Body of pancreas (tissue), 4 donors: Measurements from ENCODE around the gene TAS2R60. TPM values are rescaled to one million over a fixed set of nuclear protein-coding genes. Genes with fewer than 3 reads are reported as not detected.

Source experiments
- ATAC-seq: fragments of 150-250 bp; one replicate; pipeline ENCODE4 v1.9.1; 2016
- DNase-seq, 4 donors: peaks; one replicate each; pipeline ENCODE4 v3.0.0-alpha.2; 2019
- H3K27ac ChIP-seq, 4 donors: fragments of 200-600 bp; sonication (generic); 1 replicate in 3 of 4; 2 replicates in 1 of 4; pipeline versions ENCODE4 v1.5.1 to v1.6.1; 2016 to 2019; ENCODE audit warnings: mild to moderate bottlenecking in 1 of 4, mixed read lengths in 1 of 4, moderate library complexity in 1 of 4
- H3K27me3 ChIP-seq, 2 donors: fragments of 200-600 bp; sonication (generic); one replicate each; pipeline ENCODE4 v1.6.0; 2016; ENCODE audit warnings: mild to moderate bottlenecking in 1 of 2
- H3K36me3 ChIP-seq, 2 donors: fragments of 200-600 bp; sonication (generic); replicated peaks in 1 of 2; 2 replicates each; pipeline ENCODE4 v1.5.1; 2016; ENCODE audit warnings: low read depth in 2 of 2; ENCODE audit not compliant: insufficient read depth in 1 of 2
- H3K4me1 ChIP-seq: fragments of 200-600 bp; sonication (generic); one replicate; pipeline ENCODE4 v1.6.0; 2016
- H3K4me3 ChIP-seq, 2 donors: fragments of 200-600 bp; sonication (generic); 1 replicate in 1 of 2; 2 replicates in 1 of 2; pipeline ENCODE4 v1.5.1; 2016 to 2019
- H3K9me3 ChIP-seq, 3 donors: fragments of 200-600 bp; sonication (generic); 1 replicate in 2 of 3; 2 replicates in 1 of 3; pipeline ENCODE4 v1.5.1; 2016
- CTCF ChIP-seq, 7 experiments: fragments of 450-650 bp in 4 of 7; fragments of 200-600 bp in 3 of 7; sonication (generic) in 3 of 7; IDR thresholded peaks; one replicate each; pipeline ENCODE4 v1.5.1; 2016 to 2019; ENCODE audit warnings: antibody characterized with exemption in 7 of 7
- POLR2A ChIP-seq, 3 donors: fragments of 450-650 bp; IDR thresholded peaks; one replicate each; pipeline ENCODE4 v1.6.1; 2016; ENCODE audit warnings: antibody characterized with exemption in 3 of 3, mild to moderate bottlenecking in 2 of 3
- WGBS, 2 donors: methylation state at CpG; one replicate each; pipeline ENCODE4 v1.1.5; 2017; 5-methylcytosine and 5-hydroxymethylcytosine counted together
- intact Hi-C: fragments of 100-400 bp; cut with DNase I; formaldehyde crosslinking; loops from one replicate; pipeline ENCODE4 v1.15.1; 2023
- total RNA-seq, 2 donors: library from RNA; depleted of rRNA; stranded (reverse); fragments of >200 nt; gene quantifications; one replicate each; pipeline ENCODE4 v1.1.0, GENCODE V29; 2016

Gene TAS2R60
- total RNA-seq, 2 donors from 2014 or later, result not detected

GRCh38 chr7:143492799-143493739, 49.8 kb downstream of the TAS2R60 start:
- H3K27ac ChIP-seq, result no peak overlapping the region
- no peak overlapping the region for H3K4me3 ChIP-seq
- no peaks in the 10 kb centered on the region for H3K4me1 ChIP-seq
- no peak for ATAC-seq
- no peak for TF ChIP-seq POLR2A (IDR thresholded peaks at IDR 0.05)
- TF ChIP-seq CTCF (IDR thresholded peaks at IDR 0.05), result no peak
- H3K36me3 ChIP-seq, result no peaks in the 10 kb centered on the region
- no peak for DNase-seq
- intact Hi-C loops, result no loop called here
- WGBS, 2 donors, result 60 to 67% methylated on average over 6 of the region's 6 CpGs
- no peaks in the 10 kb centered on the region for H3K9me3 ChIP-seq
- H3K27me3 ChIP-seq, result no peaks in the 10 kb centered on the region

- WGBS, 2 donors, result 92 to 94% methylated on average over 1 of the region's 1 CpG
- no peak overlapping the region for H3K27ac ChIP-seq
- TF ChIP-seq CTCF (IDR thresholded peaks at IDR 0.05), result no peak
- TF ChIP-seq POLR2A (IDR thresholded peaks at IDR 0.05), result no peak
- no peaks in the 10 kb centered on the region for H3K36me3 ChIP-seq
- intact Hi-C loops, result no loop called here
- H3K27me3 ChIP-seq, result no peaks in the 10 kb centered on the region
- H3K4me1 ChIP-seq, result no peaks in the 10 kb centered on the region
- DNase-seq (no peak), ATAC-seq (no peak)
- no peaks in the 10 kb centered on the region for H3K9me3 ChIP-seq
- no peak overlapping the region for H3K4me3 ChIP-seq
Measured at GRCh38 chr7:143493751-143494150, 50.5 kb downstream of the TAS2R60 start.

Other genes with a start within 250 kb of the TAS2R60 start
- gene TAS2R40, start 221.4 kb upstream of the TAS2R60 start, total RNA-seq, result not detected
- 100 to 1,000 TPM in 1 of 2 donors, 10 to 100 TPM in 1; 75.8 to 109 TPM for gene GSTK1, start 180.0 kb upstream of the TAS2R60 start, total RNA-seq
- gene TMEM139, start 158.5 kb upstream of the TAS2R60 start, total RNA-seq, result 10 to 100 TPM; 13.2 to 23.9 TPM
- gene CASP2, start 155.1 kb upstream of the TAS2R60 start, total RNA-seq, result 1 to 10 TPM; 4.6 to 9.3 TPM
- gene CLCN1, start 127.3 kb upstream of the TAS2R60 start, total RNA-seq, result not detected
- under 1 TPM in 1 of 2 donors, not detected in 1; 0.26 TPM for gene FAM131B, start 80.7 kb upstream of the TAS2R60 start, total RNA-seq
- 10 to 100 TPM; 40.2 to 60.6 TPM for gene ZYX, start 62.1 kb upstream of the TAS2R60 start, total RNA-seq
- gene EPHA1, start 34.6 kb upstream of the TAS2R60 start, total RNA-seq, result 10 to 100 TPM in 1 of 2 donors, 1 to 10 TPM in 1; 9.9 to 14.3 TPM
- not detected for gene TAS2R41, start 34.4 kb downstream of the TAS2R60 start, total RNA-seq
- 1 to 10 TPM in 1 of 2 donors, not detected in 1; 2.0 TPM for gene CTAGE15, start 128.3 kb downstream of the TAS2R60 start, total RNA-seq
- gene TCAF2, start 177.5 kb downstream of the TAS2R60 start, total RNA-seq, result 1 to 10 TPM in 1 of 2 donors, under 1 TPM in 1; 0.66 to 3.4 TPM